Occipital lobe (tissue), 2 donors: Measurements from ENCODE around the gene PTPRO. TPM values are rescaled to one million over a fixed set of nuclear protein-coding genes. Genes with fewer than 3 reads are reported as not detected.
A peak's percentile ranks its signal among the peaks of the same experiment; 100 is the strongest.

Experiments used
- DNase-seq: peaks from one replicate; lab custom pipeline; 2025; lab: John Stamatoyannopoulos, UW
- total RNA-seq: library from RNA; depleted of rRNA; stranded (reverse); fragments of >200 nt; gene quantifications from one replicate; pipeline ENCODE4 v1.2.3, GENCODE V29; 2014

The PTPRO gene
- total RNA-seq, 1 donor from 2014 or later = 157 TPM

- DNase-seq = no peak
Observed at GRCh38 chr12:15444523-15444922, 122.2 kb downstream of the PTPRO start.

GRCh38 chr12:15446807-15447206 is 124.5 kb downstream of the PTPRO start:
- DNase-seq = peak; percentile 18

DNA sequence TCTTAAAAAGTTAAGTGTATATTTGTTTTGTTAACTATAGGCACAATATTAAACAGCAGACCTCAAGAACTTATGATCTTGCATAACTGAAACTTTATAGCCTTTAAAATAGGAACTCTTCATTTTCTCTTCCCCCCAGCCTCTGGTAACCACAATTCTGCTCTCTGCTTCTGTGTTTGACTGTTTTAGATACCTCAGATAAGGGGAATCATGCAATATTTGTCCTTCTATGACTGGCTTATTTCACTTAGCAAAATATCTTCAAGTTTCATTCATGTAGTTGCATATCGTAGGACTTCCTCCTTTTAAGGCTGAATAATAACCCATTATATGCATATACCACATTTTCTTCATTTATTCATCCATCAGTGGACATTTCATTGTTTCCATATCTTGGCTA is 131.3 kb downstream of the PTPRO start:
- DNase-seq = no peak

GRCh38 chr12:15458008-15458407 is 135.7 kb downstream of the PTPRO start:
- DNase-seq = no peak

- DNase-seq = no peak
Observed at GRCh38 chr12:15468911-15469310, 146.6 kb downstream of the PTPRO start.

DNA sequence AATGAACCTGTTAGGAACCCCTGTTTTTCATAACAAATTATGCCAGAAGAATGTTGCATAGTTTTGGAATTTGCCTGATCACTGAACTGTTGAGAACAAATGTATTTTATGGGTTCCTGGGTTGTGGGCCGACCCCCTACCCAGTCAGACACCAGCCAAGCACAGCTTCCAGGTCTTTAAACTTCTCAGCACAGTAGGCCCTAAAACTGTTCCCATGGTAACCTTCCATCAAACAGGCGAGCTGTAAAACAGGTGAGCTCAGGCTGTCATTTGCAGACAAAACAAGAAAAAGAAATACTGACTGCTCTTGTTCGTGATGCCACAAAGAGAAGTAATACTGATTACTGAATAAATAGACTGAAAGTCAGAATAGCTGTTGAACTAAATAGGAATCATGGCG is 147.0 kb downstream of the PTPRO start:
- no peak for DNase-seq

DNA sequence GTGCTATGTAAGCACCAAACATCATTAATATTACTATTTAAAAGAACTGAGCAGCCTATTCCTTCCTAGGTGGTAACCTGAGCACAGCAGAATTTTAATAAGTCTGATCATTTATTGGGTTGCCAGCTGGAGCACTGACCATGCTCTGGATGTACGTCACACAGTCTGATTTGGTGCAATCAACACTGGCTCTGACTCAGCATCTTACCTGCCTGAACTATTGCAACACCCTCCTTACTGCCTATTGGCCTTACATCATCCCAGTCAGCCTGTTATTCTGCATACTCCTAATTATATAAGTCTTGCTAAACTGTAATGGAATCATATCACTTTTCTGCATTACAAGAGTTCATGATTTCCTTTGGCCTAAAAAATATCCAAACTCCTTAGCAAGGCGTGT is 149.7 kb downstream of the PTPRO start:
- DNase-seq = no peak

GRCh38 chr12:15474766-15475165 is 152.5 kb downstream of the PTPRO start:
- peak; percentile 52 for DNase-seq

- DNase-seq = no peak
Observed at GRCh38 chr12:15477761-15478160, 155.5 kb downstream of the PTPRO start.

GRCh38 chr12:15481846-15482245 is 159.5 kb downstream of the PTPRO start:
- no peak for DNase-seq

GRCh38 chr12:15485466-15485865 is 163.2 kb downstream of the PTPRO start:
- DNase-seq = no peak

- DNase-seq = no peak
Observed at GRCh38 chr12:15486859-15487258, 164.6 kb downstream of the PTPRO start.

DNA sequence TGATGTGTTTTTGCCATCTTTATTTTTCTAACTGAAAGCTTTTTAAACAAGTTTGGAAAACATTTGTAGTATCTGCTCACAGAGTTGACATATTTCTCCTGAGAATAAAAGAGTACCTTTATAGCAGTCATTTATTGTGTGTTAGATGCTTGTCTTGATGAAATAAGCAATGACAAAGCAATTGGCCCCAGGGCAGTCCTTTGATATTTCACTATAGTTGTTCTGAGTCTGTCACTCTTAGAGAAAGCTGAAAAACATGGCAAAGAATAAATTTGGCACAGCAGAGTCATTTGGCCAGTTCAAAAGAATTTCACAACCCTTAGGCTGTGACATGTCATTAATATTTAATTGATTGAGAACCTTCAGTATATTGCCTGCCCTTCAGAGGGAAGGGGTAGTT is 166.2 kb downstream of the PTPRO start:
- DNase-seq = no peak

- DNase-seq = no peak
Observed at GRCh38 chr12:15494329-15495046, 172.2 kb downstream of the PTPRO start.

DNA sequence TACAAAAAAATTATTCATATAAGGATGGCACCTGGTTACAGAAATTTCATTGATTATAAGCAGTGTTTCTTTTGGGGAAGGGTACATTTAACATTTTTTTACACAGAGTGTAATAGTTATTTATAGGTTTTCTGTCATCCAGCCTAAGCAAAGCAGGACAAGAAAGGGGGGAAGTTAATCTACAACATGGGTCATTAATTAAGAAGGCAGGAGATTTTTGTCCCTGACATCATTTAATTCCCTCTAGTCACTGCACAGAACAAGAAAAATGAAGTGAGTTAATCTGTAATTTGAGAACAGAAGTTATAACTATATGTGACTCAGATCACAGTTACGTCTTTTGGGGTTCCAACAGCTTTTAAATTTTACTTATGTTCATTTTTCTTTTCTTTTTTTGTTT is 173.4 kb downstream of the PTPRO start:
- no peak for DNase-seq

DNA sequence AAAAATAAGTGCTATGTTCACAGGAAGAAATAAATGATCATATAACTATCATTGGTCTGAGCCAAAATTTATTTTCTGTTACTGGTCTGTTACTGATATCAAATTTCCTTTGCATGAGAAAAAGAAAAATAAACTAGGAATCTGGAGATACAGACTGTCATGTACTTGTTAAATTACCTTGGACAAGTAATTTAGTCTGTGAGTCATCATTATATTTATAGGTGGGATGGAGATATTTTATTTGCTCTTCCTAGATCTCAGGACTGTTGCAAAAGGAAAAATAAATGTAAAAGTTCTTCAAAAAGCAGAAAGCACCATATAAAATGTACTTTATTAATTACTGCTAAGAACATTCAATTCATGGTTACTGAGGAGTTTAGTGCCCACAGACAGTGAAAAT is 174.4 kb downstream of the PTPRO start:
- DNase-seq = no peak

- DNase-seq = no peak
Observed at GRCh38 chr12:15497671-15498292, 175.5 kb downstream of the PTPRO start.

- no peak for DNase-seq
Observed at GRCh38 chr12:15502211-15502610, 179.9 kb downstream of the PTPRO start.

DNA sequence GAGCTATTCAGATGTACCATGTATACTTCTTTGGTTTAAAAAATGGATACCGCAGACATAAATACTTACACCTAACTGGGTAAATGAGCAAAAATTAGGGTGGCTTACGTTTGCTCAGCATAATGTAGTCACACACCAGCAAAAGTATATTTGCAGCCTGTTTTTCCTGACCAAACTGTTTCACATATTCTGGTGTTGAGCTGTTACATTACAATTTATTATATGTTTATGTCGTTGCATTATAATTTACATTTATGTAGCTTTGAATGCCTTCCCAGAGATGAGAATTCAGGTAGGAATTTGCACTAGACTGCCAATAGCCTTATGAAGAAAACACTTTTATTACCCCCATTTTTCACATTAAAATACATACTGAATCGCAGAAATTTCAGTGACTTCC is 183.3 kb downstream of the PTPRO start:
- no peak for DNase-seq

DNA sequence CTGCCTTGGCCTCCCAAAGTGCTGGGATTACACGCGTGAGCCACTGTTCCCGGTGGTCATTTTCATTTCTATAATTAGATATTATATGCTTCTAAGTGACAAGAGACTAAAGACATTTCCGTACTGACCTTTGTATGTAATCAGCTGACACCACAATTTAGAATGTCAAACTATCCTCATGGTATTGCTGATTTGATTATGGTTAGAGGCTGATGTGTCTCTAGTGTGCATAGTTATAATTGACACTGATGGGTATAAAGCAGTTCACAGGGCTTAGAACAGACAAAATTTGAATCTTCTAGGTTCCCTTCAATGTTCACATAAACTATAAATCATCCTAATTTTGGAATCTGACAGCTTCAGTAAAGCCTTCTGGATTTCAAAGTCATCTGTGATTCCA is 192.7 kb downstream of the PTPRO start:
- DNase-seq = no peak

GRCh38 chr12:15520083-15520482 is 197.8 kb downstream of the PTPRO start:
- DNase-seq = no peak

DNA sequence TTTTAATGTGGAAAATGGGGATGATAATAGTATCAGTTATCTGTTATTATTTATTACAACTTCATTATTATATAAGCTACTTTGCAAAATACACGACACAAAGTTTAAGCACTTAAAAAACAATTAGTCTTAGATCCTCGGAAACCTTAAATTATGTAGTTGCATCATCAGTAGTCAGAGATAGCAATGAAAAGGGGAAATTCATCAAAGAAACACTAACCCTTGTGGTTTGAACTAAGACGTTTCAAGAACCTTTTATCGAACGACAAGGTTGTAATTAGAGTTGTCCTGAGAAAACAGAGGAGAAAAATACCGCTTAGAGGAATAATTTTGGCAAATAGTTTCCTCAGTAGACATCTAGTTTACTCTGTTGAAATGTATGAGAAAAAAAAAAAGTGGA is 198.5 kb downstream of the PTPRO start:
- no peak for DNase-seq

DNA sequence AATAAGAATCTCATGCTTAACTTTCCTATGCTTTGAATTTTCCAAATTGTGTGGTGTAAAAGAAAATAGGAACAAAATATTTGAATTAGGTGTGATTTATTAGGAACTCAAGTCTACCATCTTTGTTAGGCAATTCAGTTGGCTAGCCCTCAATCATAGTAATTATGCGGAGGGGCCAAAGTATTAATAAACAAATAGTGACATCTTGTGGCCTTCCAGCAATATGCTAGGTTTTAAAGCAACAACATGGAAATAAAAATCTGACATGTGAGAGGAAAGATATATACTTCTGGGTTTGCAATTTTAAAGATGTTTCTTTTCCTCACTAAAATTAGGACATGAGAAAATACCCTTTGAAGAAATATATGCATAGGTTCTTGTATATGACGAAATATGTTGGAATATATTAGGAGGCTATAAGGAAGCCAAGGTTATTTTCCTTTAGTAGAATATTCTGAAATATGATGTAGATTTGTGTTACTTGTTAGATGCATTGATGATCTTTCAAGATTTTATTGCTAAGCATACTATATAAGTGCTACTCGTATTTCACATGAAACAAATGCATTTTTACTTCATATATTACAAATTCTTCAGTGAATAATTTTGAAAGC is 200.4 kb downstream of the PTPRO start:
- no peak for DNase-seq
